Activated CD4-positive, alpha-beta T cell treated with anti-CD3 and anti-CD28 coated beads, Interleukin-2, amount 10 ng/mL, durations not matched to agents 24 days and 14 days (primary cell): ENCODE measurements around the gene TRAF3. TPM values are rescaled to one million over a fixed set of nuclear protein-coding genes. Genes with fewer than 3 reads are reported as not detected.
"Not testable (repeated sequence)": the region's sequence is repeated elsewhere in the genome, so short reads cannot be mapped to it uniquely, and the experiment has no call there.

ENCODE experiments used
- DNase-seq: peaks from one replicate; pipeline ENCODE4 v3.0.0; 2022
- H3K27ac Mint-ChIP-seq: one replicate; pipeline ENCODE4 v1.8.0; 2022; ENCODE audit warnings: mild to moderate bottlenecking, mixed read lengths
- H3K27me3 Mint-ChIP-seq: one replicate; pipeline ENCODE4 v1.8.0; 2022; ENCODE audit warnings: mixed read lengths
- H3K36me3 Mint-ChIP-seq: one replicate; pipeline ENCODE4 v1.8.0; 2022; ENCODE audit warnings: low read depth, mild to moderate bottlenecking, mixed read lengths
- H3K4me1 Mint-ChIP-seq: one replicate; pipeline ENCODE4 v1.8.0; 2021; ENCODE audit warnings: mixed read lengths
- H3K4me3 Mint-ChIP-seq: one replicate; pipeline ENCODE4 v1.8.0; 2022; ENCODE audit warnings: mild to moderate bottlenecking, moderate library complexity, mixed read lengths
- H3K9me3 Mint-ChIP-seq: one replicate; pipeline ENCODE4 v1.8.0; 2021; ENCODE audit warnings: mixed read lengths
- intact Hi-C: fragments of 100-400 bp; cut with micrococcal nuclease; formaldehyde crosslinking; loops from one replicate; pipeline ENCODE4 v1.15.1; 2023
- total RNA-seq: library from RNA; stranded (reverse); gene quantifications from 2 replicates; pipeline ENCODE4 v1.2.3, GENCODE V29; 2022

The TRAF3 gene
- total RNA-seq, 1 donor from 2014 or later = 68.8 TPM

DNA sequence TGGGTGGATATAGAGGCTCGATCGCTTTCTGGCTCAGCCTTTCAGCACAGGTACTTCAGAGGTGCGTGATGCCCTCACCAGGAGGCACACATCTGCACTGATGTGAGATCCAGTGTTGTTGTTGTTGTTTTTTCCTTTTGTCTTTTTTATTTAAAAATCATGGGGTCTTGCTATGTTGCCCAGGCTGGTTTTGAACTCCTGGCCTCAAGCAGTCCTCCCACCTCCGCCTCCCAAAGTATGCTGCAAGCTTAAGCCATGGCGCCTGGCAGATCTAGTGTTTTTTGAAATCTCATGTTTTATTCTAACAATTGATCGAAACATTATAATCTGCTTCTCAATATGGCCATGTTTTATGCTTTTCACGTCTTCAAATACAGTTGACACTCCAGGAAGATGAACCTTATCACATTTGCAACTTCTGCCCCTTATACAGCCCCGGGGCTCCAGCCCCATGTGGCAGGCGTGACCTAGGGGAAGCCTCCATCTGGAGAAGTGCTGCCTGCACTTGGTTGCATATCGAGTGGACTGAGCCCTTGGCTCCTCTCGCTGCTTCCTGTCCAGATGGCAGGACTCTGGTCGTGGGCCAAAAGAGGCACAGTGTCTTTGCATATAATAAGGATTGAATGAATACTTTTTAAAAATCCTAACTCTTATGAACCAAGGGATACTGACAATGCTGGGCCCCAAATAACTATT, 71.7 kb downstream of the TRAF3 start:
- no peak for DNase-seq
- Mint-ChIP-seq H3K36me3 (peaks cover 35% of the 10 kb centered on the region), H3K27ac (peak overlapping the region; percentile 80), H3K27me3 (no peaks in the 10 kb centered on the region), H3K4me3 (no peak overlapping the region), H3K4me1 (peaks cover 17% of the 10 kb centered on the region), H3K9me3 (peaks cover 4% of the 10 kb centered on the region)
- intact Hi-C loops = no loop called here

DNA sequence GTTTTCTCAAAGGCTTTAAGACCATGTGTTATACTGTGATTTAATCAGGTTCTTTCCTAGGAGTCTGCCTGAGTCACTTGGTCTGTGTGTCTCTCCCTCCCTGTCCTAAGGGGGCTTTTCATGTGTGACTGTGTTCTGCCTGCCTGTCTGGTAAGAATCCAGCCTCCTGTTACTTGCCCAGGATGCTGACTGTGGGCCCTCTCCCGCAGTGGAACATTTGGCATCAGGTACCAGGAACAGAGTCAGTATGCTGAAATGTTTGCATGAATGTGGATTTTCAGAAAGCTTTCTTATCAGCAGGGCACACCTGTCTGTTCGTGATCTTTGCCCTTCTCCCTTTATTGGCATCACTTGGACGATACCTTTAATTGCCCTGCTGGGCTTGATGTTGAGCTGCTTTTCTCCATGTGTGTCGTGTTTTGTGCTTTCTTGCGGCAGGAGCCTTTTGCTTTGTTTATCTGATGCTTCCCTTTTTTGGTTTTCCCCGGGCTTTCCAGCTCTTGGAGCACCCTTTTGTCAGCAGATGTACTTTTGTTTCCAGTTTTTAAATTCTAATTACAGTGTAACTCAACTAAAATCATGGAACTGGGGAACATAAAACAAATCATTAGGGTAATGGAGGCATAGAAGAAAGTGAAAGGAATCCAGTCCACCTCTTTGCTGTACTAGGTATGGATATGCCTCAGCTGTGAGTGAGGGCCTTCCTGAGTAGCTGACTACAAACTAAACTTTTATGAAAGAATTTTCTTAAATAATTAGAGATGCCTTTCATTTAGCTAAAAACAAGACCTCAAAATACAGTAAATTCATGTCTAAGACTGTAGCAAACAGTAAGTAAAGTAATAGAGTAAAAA, 72.5 kb downstream of the TRAF3 start:
- DNase-seq = no peak
- intact Hi-C loops = no loop called here
- H3K36me3 Mint-ChIP-seq = peaks cover 34% of the 10 kb centered on the region
- H3K4me3 Mint-ChIP-seq = peak overlapping the region; percentile 19
- H3K9me3 Mint-ChIP-seq = peaks cover 6% of the 10 kb centered on the region
- H3K27ac Mint-ChIP-seq = peak overlapping the region; percentile 80
- H3K4me1 Mint-ChIP-seq = peaks cover 21% of the 10 kb centered on the region
- no peaks in the 10 kb centered on the region for H3K27me3 Mint-ChIP-seq

DNA sequence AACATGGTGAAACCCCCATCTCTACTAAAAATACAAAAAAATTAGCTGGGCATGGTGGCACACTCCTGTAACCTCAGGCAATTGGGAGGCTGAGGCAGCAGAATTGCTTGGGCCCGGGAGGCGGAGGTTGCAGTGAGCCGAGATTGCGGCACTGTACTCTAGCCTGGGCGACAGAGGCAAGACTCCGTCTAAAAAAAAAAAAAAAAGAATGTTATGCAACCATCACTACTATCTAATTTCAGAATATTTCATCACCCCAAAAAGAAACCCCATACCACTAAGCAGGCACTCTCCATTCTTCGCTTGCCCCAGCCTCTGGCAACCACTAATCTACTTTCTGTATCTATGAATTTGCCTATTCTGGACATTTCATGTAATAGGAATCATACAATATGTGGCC, 76.4 kb downstream of the TRAF3 start:
- DNase-seq = no peak
- Mint-ChIP-seq H3K4me1 (peaks cover 28% of the 10 kb centered on the region), H3K27ac (no peak overlapping the region), H3K9me3 (peaks cover 14% of the 10 kb centered on the region), H3K4me3 (no peak overlapping the region), H3K36me3 (peaks cover 55% of the 10 kb centered on the region), H3K27me3 (no peaks in the 10 kb centered on the region)
- intact Hi-C loops = no loop called here

DNA sequence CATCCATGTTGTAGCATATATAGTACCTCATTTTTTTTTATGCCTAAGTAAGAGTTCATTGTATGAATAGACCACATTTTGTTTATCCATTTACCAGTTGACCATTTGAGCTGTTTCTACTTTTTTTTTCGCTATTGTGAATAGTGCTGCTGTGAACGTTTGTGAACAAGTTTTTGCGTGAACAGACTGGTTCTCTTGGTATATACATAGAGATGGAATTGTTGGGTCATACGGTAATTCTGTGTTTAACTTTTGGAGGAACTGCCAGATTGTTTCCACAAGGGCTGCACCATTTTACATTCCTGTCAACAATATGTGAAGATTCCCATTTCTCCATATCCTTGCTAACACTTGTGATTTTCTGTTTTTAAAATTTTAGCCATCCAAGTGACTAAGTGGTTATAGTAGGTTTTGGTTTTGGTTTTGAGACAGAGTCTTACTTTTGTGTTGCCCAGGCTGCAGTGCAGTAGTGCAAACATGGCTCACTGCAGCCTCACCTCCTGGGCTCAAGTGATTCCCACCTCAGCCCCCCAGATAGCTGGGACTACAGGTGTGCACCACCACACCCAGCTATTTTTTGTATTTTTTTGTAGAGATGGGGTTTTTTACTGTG, 76.9 kb downstream of the TRAF3 start:
- intact Hi-C loops = no loop called here
- peaks cover 22% of the 10 kb centered on the region for H3K4me1 Mint-ChIP-seq
- H3K27me3 Mint-ChIP-seq = no peaks in the 10 kb centered on the region
- peak overlapping the region; percentile 5 for H3K27ac Mint-ChIP-seq
- no peak overlapping the region for H3K4me3 Mint-ChIP-seq
- H3K9me3 Mint-ChIP-seq = peaks cover 14% of the 10 kb centered on the region
- H3K36me3 Mint-ChIP-seq = peaks cover 56% of the 10 kb centered on the region
- no peak for DNase-seq

DNA sequence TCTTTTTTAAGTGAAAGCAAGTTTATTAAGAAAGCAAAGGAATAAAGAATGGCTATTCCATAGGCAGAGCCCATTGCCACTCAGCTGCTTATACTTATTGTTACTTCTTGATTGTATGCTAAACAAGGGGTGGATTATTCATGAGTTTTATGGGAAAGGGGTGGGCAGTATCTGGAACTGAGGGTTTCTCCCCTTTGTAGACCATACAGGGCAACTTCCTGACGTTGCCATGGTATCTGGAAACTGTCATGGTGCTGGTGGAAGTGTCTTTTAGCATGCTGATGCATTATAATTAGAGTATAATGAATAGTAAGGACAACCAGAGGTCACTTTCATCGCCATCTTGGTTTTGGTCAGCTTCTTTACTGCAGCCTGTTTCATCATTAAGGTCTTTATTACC, 78.9 kb downstream of the TRAF3 start:
- peaks cover 67% of the 10 kb centered on the region for H3K36me3 Mint-ChIP-seq
- no peak overlapping the region for H3K27ac Mint-ChIP-seq

DNA sequence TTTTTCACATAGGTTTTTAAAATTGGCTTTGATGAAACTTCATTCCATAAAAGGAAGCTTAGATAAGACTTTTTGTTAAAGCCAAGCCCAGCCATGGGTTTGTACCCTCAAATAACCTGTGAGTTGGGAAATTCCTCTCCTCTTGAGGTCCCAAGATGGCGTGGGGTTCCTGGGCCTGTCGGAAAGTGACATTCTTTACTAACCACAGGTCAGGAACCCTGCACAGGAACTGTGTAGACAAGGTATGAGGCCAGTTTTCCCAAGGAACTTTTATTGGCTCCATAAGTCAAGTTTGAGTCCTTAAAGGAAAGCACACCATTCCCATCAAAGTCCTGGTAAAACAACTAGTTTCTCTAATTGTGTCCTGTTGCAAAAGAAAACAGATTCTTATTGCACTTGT, 80.2 kb downstream of the TRAF3 start:
- DNase-seq = no peak
- H3K27ac Mint-ChIP-seq = no peak overlapping the region
- H3K4me1 Mint-ChIP-seq = peaks cover 21% of the 10 kb centered on the region
- peaks cover 71% of the 10 kb centered on the region for H3K36me3 Mint-ChIP-seq
- no peaks in the 10 kb centered on the region for H3K27me3 Mint-ChIP-seq
- intact Hi-C loops = no loop called here
- H3K4me3 Mint-ChIP-seq = no peak overlapping the region
- peaks cover 22% of the 10 kb centered on the region for H3K9me3 Mint-ChIP-seq

More for the DNA sequence above, 78.9 kb downstream of the TRAF3 start:
- Mint-ChIP-seq H3K4me1 (peaks cover 17% of the 10 kb centered on the region), H3K4me3 (no peak overlapping the region), H3K27me3 (no peaks in the 10 kb centered on the region), H3K9me3 (peaks cover 14% of the 10 kb centered on the region)
- DNase-seq = no peak
- intact Hi-C loops = no loop called here

DNA sequence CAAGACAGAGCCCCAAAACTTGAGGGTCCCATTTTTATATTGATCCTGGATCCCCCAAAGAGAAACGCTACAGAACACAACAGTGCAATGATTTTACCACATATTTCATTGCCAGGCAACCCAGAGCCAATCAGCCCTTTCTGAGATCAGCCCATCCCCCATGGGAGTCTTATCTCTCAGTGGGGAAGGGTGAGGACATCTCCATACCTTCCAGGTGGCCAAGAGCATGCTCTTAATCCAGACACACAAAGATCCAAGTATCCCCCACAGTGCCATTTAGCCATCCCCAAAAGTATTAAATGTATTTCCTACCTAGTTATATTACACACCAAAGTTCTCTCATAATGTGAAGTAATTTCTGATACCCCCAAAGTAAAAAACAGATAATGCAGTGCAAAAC, 82.7 kb downstream of the TRAF3 start:
- Mint-ChIP-seq H3K4me3 (no peak overlapping the region), H3K4me1 (peaks cover 15% of the 10 kb centered on the region), H3K27me3 (no peaks in the 10 kb centered on the region), H3K27ac (no peak overlapping the region), H3K9me3 (peaks cover 18% of the 10 kb centered on the region), H3K36me3 (peaks cover 76% of the 10 kb centered on the region)
- DNase-seq = no peak
- intact Hi-C loops = no loop called here

DNA sequence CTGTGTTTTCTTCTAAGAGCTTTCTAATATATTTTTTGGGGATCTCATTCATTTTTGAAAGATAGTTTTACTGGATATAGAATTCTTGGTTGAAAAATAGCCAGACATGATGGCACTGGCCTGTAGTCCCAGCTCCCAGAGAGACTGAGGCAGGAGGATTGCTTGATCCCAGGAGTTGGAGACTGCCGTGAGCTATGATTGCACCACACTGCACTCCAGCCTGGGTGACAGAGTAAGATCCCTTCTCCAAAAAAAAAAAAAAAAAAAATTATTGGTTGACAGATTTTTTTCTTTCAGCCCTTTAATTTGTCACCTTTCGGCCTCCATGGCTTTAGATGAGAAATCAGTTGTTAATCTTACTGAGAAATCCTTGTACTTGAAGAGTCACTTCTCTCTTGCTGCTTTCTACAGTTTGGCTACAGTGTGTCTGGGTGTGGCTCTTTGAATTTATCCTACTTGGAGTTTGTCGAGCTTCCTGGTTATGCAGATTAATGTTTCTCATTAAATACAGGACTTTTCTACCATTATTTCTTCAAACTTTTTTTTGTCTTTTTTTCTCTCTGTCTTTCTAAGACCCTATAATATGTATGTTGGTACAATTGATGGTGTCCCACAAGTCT, 85.0 kb downstream of the TRAF3 start:
- peaks cover 12% of the 10 kb centered on the region for H3K9me3 Mint-ChIP-seq
- peaks cover 76% of the 10 kb centered on the region for H3K36me3 Mint-ChIP-seq
- intact Hi-C loops = no loop called here
- H3K27ac Mint-ChIP-seq = no peak overlapping the region
- DNase-seq = no peak
- H3K4me1 Mint-ChIP-seq = peaks cover 10% of the 10 kb centered on the region
- no peak overlapping the region for H3K4me3 Mint-ChIP-seq
- H3K27me3 Mint-ChIP-seq = no peaks in the 10 kb centered on the region

DNA sequence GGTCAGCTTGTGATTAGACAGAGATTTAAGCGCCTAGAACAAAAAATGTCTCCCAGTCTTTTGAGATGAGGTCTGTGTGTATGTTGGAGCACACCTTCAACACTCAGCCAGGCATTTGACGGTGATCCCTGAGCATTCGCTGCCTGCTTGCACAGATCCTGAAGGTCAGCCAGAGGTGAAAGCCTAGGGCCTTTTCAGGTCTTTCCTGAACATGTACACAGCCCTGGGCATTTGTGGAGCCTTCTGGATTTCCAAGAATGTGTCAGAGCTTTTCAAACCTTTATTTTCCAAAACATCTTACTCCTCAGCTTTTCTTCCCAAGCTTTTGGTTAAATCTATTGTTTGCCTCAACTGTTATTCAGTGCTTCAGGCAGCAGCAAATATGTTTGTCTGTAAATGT, 86.1 kb downstream of the TRAF3 start:
- peaks cover 10% of the 10 kb centered on the region for H3K9me3 Mint-ChIP-seq
- H3K27ac Mint-ChIP-seq = no peak overlapping the region
- H3K4me1 Mint-ChIP-seq = peaks cover 12% of the 10 kb centered on the region
- peaks cover 72% of the 10 kb centered on the region for H3K36me3 Mint-ChIP-seq
- DNase-seq = no peak
- no peaks in the 10 kb centered on the region for H3K27me3 Mint-ChIP-seq
- intact Hi-C loops = no loop called here
- H3K4me3 Mint-ChIP-seq = no peak overlapping the region

DNA sequence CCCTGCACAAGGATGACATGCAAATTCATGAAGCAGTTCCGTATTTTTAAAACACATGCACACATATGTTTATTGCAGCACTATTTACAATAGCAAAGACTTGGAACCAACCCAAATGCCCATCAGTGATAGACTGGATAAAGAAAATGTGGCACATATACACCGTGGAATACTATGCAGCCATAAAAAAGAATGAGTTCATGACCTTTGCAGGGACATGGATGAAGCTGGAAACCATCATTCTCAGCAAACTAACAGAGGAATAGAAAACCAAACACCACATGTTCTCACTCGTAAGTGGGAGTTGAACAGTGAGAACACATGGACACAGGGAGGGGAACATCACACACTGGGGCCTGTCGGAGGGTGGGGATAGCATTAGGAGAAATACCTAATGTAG, 88.7 kb downstream of the TRAF3 start:
- H3K27ac Mint-ChIP-seq, intact Hi-C loops, H3K27me3 Mint-ChIP-seq, H3K4me3 Mint-ChIP-seq, DNase-seq: not testable (repeated sequence)
- H3K9me3 Mint-ChIP-seq = peaks cover 10% of the 10 kb centered on the region
- H3K4me1 Mint-ChIP-seq = peaks cover 17% of the 10 kb centered on the region
- H3K36me3 Mint-ChIP-seq = peaks cover 64% of the 10 kb centered on the region

DNA sequence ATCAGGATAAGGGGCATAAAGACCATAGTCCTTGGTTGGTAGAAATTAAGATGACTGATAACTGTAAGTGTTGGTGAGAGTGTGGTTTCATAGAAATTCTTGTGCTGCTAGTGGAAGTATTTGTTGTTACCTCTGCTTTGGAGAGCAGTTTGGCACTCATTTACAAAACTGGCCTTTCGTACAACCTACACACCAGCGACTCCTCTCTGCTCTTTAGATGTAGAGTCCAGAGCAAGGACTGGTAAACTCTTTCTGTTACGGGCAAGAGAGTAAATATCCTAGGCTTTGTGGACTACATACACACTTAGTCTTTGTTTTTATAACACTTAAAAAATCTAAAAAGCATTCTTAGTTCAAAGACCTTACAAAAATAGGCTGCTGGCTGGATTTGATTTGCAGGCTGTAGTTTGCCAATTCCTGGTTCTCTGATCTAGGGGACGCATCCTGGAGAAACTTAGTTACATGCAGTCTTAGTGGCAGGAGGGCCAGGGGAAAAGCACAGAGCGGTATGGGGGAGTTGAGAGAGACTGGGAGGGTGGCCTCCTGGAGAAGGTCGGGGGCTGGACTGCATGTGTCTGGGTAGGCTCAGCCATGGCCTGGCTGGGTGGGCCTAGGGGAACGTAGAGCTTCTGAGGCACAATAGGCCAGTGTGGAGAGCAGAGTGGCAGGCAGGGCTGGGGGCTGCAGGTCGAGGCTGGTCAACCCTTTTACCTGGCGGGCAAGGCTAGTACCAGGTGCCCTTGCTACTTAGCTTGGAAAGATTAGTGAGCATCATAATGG, 89.9 kb downstream of the TRAF3 start:
- no peak overlapping the region for H3K27ac Mint-ChIP-seq

DNA sequence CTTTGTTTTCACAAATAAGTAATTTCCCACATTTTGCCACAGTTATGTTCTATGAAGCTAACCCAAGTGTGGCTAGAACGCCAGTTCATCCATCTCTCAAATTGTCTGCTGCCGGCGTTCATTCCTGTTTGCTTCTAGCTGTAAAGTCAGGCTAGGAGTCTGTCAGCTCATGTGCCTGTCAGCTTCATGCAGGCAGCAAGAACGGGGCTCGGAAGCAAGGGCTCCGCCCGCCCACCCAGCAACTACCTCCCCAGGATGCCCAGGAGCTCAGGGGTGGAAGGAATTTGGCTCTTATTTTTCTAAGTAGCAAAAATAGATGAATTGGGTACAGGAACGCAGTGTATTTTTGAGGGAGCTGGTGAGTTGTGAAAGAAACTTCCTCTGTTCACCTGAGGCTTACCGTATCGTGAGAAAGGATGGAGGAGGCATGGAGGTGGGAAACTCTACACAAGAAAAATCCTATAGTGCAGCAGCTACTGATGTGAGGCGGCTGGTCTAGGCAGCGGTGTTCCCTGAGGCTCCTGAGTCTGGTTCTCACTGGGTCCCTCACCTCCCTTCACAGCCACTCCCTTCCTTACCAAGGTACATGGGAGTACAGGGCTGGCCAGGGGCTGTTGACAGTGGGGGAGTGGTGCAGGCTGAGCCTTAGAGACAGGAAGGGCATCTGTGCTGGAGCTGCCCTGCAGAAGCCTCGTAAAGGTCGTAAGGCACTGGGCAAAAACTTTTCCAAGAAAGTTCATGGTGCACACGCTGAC, 90.8 kb downstream of the TRAF3 start:
- no peak overlapping the region for H3K27ac Mint-ChIP-seq
- DNase-seq = no peak
- H3K9me3 Mint-ChIP-seq = no peaks in the 10 kb centered on the region
- H3K4me3 Mint-ChIP-seq = no peak overlapping the region
- peaks cover 18% of the 10 kb centered on the region for H3K4me1 Mint-ChIP-seq
- H3K36me3 Mint-ChIP-seq = peaks cover 60% of the 10 kb centered on the region
- no peaks in the 10 kb centered on the region for H3K27me3 Mint-ChIP-seq
- intact Hi-C loops = no loop called here

More for the DNA sequence above, 89.9 kb downstream of the TRAF3 start:
- intact Hi-C loops = no loop called here
- Mint-ChIP-seq H3K36me3 (peaks cover 62% of the 10 kb centered on the region), H3K4me3 (no peak overlapping the region), H3K27me3 (no peaks in the 10 kb centered on the region), H3K4me1 (peaks cover 21% of the 10 kb centered on the region), H3K9me3 (peaks cover 3% of the 10 kb centered on the region)
- no peak for DNase-seq
